MCF 10A (cell line): ENCODE results near the gene FDX1. TPM values are rescaled to one million over a fixed set of nuclear protein-coding genes. Genes with fewer than 3 reads are reported as not detected.

ENCODE experiments used
- BruUV-seq: library from RNA; stranded (reverse); fragments of 400-500 nt; replicated peaks from 2 replicates; lab custom pipeline; 2021; lab: Mats Ljungman, UMichigan
- CTCF ChIA-PET: fragments of 300-600 bp; sonication (Branson Sonifier 250); formaldehyde crosslinking; extraction: SDS; loops from one replicate; lab custom pipeline; 2021; ENCODE audit warnings: antibody characterized with exemption, inconsistent platforms; lab: Yijun Ruan, JAX
- POLR2A ChIA-PET: fragments of 300-600, 350-650 bp; sonication (Branson Sonifier 250); formaldehyde crosslinking; extraction: SDS; loops from one replicate; lab custom pipeline; 2020; ENCODE audit warnings: antibody characterized with exemption, inconsistent platforms; lab: Yijun Ruan, JAX
- DNase-seq: peaks from one replicate; pipeline ENCODE4 v3.0.0-alpha.2; 2018; ENCODE audit not compliant: unreplicated experiment
- H3K27ac Mint-ChIP-seq: one replicate; pipeline ENCODE4 v1.8.0; 2022; ENCODE audit warnings: mild to moderate bottlenecking, low read depth, mixed read lengths; ENCODE audit not compliant: unreplicated experiment
- H3K27me3 Mint-ChIP-seq: one replicate; pipeline ENCODE4 v1.8.0; 2022; ENCODE audit warnings: mixed read lengths; ENCODE audit not compliant: insufficient read depth, unreplicated experiment
- H3K36me3 Mint-ChIP-seq: one replicate; pipeline ENCODE4 v1.8.0; 2022; ENCODE audit warnings: mild to moderate bottlenecking, moderate library complexity, mixed read lengths; ENCODE audit not compliant: insufficient read depth, unreplicated experiment
- H3K4me1 Mint-ChIP-seq: one replicate; pipeline ENCODE4 v1.8.0; 2022; ENCODE audit warnings: mixed read lengths; ENCODE audit not compliant: insufficient read depth, unreplicated experiment
- H3K4me3 Mint-ChIP-seq: one replicate; pipeline ENCODE4 v1.8.0; 2022; ENCODE audit warnings: mild to moderate bottlenecking, moderate library complexity, mixed read lengths; ENCODE audit not compliant: unreplicated experiment
- H3K9me3 Mint-ChIP-seq: one replicate; pipeline ENCODE4 v1.8.0; 2022; ENCODE audit warnings: mixed read lengths; ENCODE audit not compliant: unreplicated experiment
- intact Hi-C: fragments of 100-400 bp; cut with micrococcal nuclease; formaldehyde crosslinking; loops from 2 replicates; pipeline ENCODE4 v1.14.1; 2022
- total RNA-seq: library from RNA; stranded (reverse); gene quantifications from 2 replicates; pipeline ENCODE4 v1.2.3, GENCODE V29; 2022
- TF ChIP-seq, protein P1 (sequence below): fragments of 200-600 bp; IDR thresholded peaks from one replicate; pipeline ENCODE4 v1.8.0; 2022; ENCODE audit warnings: antibody characterized with exemption, mild to moderate bottlenecking; ENCODE audit not compliant: unreplicated experiment

The FDX1 gene
- total RNA-seq, 1 experiment from 2014 or later, result 21.1 TPM

DNA sequence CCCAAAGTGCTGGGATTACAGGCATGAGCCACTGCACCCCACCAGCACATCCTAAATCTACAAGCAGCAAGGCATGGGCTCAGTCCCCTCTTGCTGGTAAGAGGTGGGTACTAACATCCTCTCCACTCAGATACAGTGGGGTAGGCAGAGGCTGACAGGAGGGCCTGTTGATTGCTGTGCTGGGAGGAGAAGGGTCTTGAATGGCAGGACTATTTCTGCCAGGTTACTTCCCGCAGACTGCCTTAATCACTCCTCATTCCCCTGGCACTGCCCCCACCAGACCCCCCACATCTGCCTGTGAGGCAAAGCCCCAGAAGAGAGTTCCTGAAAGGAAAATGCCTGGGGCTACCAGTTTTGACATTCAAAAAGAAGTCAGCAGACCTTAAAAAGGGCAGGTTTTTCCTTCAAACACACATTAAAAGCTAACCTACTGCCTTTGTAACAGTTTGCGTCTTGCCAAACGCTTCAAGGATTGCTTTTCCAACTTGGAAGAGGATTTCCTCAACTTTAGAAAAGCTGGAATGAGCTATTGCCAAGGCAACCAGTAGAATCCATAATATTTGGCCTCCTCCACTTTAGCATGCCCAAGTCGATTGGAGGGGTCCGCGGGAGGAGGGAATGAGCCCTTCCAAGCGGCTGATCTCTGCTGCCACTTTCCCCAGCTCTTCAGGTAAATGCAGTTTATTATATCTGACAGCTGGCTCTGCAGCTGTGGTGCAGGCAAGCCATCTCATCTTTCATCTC, 62.0 kb downstream of the FDX1 start:
- POLR2A ChIA-PET, result no interaction called here
- TF ChIP-seq, protein P1, sequence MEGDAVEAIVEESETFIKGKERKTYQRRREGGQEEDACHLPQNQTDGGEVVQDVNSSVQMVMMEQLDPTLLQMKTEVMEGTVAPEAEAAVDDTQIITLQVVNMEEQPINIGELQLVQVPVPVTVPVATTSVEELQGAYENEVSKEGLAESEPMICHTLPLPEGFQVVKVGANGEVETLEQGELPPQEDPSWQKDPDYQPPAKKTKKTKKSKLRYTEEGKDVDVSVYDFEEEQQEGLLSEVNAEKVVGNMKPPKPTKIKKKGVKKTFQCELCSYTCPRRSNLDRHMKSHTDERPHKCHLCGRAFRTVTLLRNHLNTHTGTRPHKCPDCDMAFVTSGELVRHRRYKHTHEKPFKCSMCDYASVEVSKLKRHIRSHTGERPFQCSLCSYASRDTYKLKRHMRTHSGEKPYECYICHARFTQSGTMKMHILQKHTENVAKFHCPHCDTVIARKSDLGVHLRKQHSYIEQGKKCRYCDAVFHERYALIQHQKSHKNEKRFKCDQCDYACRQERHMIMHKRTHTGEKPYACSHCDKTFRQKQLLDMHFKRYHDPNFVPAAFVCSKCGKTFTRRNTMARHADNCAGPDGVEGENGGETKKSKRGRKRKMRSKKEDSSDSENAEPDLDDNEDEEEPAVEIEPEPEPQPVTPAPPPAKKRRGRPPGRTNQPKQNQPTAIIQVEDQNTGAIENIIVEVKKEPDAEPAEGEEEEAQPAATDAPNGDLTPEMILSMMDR, result no peak
- H3K36me3 Mint-ChIP-seq, result no peaks in the 10 kb centered on the region
- no TSS peak for BruUV-seq
- H3K4me3 Mint-ChIP-seq, result no peak overlapping the region
- H3K4me1 Mint-ChIP-seq, result peaks cover 8% of the 10 kb centered on the region
- H3K9me3 Mint-ChIP-seq, result no peaks in the 10 kb centered on the region
- no peak overlapping the region for H3K27ac Mint-ChIP-seq
- intact Hi-C loops, result no loop called here
- no peak for DNase-seq
- CTCF ChIA-PET, result interaction anchor here (0.6 kb wide), 3 partner anchors 12 to 1074 kb away, joined by 3 read pairs; no protein-coding TSS in a partner anchor
- no peaks in the 10 kb centered on the region for H3K27me3 Mint-ChIP-seq

DNA sequence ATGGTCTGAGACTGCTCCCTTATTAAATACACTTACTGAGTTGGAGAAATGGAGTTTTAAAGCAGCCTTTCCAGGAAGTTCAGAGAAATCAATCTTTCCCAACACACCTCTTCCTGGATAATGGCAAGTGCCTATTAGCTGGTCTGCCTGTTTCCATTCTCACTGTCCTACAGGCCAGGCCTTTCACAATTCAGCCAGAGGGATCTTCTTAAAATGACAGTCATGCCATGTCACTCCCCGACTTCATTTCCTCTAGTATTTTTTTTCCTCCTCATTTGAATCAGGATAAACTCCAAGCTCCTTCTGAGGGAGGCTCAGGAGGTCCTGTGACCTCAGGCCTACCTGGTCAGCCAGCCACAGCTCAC, 62.6 kb downstream of the FDX1 start:
- ChIA-PET CTCF (interaction anchor here (0.6 kb wide), 2 partner anchors 12 to 58 kb away, joined by 3 to 4 read pairs; no protein-coding TSS in a partner anchor), POLR2A (no interaction called here)
- H3K9me3 Mint-ChIP-seq, result no peaks in the 10 kb centered on the region
- peaks cover 13% of the 10 kb centered on the region for H3K4me1 Mint-ChIP-seq
- H3K4me3 Mint-ChIP-seq, result no peak overlapping the region
- TF ChIP-seq, protein P1, result no peak
- BruUV-seq, result no TSS peak
- H3K27ac Mint-ChIP-seq, result no peak overlapping the region
- no peaks in the 10 kb centered on the region for H3K27me3 Mint-ChIP-seq
- no peaks in the 10 kb centered on the region for H3K36me3 Mint-ChIP-seq
- DNase-seq, result no peak
- intact Hi-C loops, result no loop called here

DNA sequence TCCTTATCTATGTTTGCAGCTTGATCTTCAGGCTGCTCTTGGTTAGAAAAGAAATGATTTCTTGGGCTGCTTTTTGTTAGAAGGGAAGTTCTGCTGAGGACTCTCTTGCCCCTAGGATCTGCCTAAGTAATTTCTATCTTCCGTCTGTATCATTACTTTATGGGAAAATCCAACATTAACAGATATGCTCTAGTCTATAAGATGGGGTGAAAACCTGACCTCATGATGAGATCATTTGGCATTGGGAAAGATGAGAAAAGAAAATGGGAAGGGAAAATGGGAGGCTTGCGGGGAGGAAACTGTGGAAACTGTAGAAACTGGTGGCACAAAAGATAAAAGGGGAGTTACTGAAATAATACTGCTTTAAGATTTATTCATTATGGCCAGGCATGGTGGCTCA, 63.6 kb downstream of the FDX1 start:
- CTCF ChIA-PET, result no interaction called here
- TF ChIP-seq, protein P1, result no peak
- no peak for DNase-seq
- H3K27me3 Mint-ChIP-seq, result no peaks in the 10 kb centered on the region
- no peak overlapping the region for H3K27ac Mint-ChIP-seq
- no TSS peak for BruUV-seq
- H3K4me3 Mint-ChIP-seq, result no peak overlapping the region
- no peaks in the 10 kb centered on the region for H3K9me3 Mint-ChIP-seq
- intact Hi-C loops, result no loop called here
- H3K36me3 Mint-ChIP-seq, result no peaks in the 10 kb centered on the region
- POLR2A ChIA-PET, result interaction anchor here (1.1 kb wide), 1 partner anchor 14 kb away, joined by 4 read pairs; no protein-coding TSS in a partner anchor
- peaks cover 16% of the 10 kb centered on the region for H3K4me1 Mint-ChIP-seq

DNA sequence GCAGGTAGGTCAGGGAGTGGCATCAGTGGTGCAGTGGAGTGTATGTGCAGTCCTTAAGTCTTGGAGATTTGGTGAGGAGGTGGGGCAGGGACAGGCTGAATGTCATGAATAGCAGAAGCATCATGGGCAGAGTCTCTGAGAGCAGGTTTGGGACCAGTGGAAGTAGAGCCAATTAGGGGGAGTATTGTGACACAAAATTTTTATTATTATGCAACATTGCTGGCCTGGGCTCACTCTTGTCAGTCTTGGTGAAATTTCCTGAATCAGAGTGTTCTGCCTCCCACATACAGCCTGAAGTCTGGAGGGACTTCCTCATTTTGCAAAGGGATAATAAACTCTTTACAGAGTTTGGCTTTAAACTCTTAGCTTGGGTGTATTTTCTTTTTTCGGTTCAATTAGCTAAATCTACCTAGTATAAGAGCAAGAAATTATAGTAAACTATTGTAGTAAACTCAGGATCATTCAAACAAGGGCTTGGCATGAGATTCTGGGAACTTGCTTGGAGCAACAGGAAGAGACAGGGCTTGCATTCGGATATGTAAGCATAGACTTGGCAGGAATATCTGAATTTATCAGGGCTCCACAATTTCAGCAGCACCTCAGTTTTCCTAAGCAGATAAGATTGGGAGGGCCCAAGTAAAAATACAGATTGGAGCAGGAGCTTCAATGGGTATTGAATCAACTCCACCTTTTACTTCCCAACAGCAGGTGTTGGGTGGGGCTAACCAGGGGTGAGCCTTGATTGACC, 67.7 kb downstream of the FDX1 start:
- BruUV-seq, result no TSS peak
- peaks cover 8% of the 10 kb centered on the region for H3K4me1 Mint-ChIP-seq

More for the DNA sequence above, 67.7 kb downstream of the FDX1 start:
- Mint-ChIP-seq H3K4me3 (no peak overlapping the region), H3K27ac (no peak overlapping the region), H3K9me3 (no peaks in the 10 kb centered on the region), H3K27me3 (no peaks in the 10 kb centered on the region), H3K36me3 (no peaks in the 10 kb centered on the region)
- CTCF ChIA-PET, result interaction anchor here (0.7 kb wide), 1 partner anchor 733 kb away, joined by 3 read pairs; no protein-coding TSS in a partner anchor
- peak; percentile 58 for DNase-seq
- intact Hi-C loops, result no loop called here
- TF ChIP-seq, protein P1, result no peak
- POLR2A ChIA-PET, result no interaction called here
